ENCODE results near the gene KRTAP12-4.
"Not testable (repeated sequence)": the region's sequence is repeated elsewhere in the genome, so short reads cannot be mapped to it uniquely, and the experiment has no call there.

KRTAP12-4 gene

GRCh38 chr21:44687671-44688070, 33.2 kb upstream of the KRTAP12-4 start:
- TF ChIP-seq RARB (CRISPR knock-in tag; IDR thresholded peaks at IDR 0.05) (no peak), ZNF70 (CRISPR knock-in tag; IDR thresholded peaks at IDR 0.05) (no peak), GLIS3 (CRISPR knock-in tag; IDR thresholded peaks at IDR 0.05) (no peak), ZNF565 (CRISPR knock-in tag; conservative IDR thresholded peaks at IDR 0.05; ENCODE audit: low read depth) (no peak), BACH2 (CRISPR knock-in tag; IDR thresholded peaks at IDR 0.05; ENCODE audit: borderline replicate concordance) (no peak), TCF4 (CRISPR knock-in tag; IDR thresholded peaks at IDR 0.05; ENCODE audit: borderline replicate concordance) (no peak), ESRRG (CRISPR knock-in tag; IDR thresholded peaks at IDR 0.05) (no peak), ARNTL (CRISPR knock-in tag; IDR thresholded peaks at IDR 0.05; ENCODE audit: borderline replicate concordance, low read depth) (no peak), PATZ1 (CRISPR knock-in tag; IDR thresholded peaks at IDR 0.05; ENCODE audit: borderline replicate concordance) (no peak), ZNF8 (CRISPR knock-in tag; IDR thresholded peaks at IDR 0.05) (no peak)
- no peak for ATAC-seq

GRCh38 chr21:44686843-44687561, 32.5 kb upstream of the KRTAP12-4 start:
- no peak for TF ChIP-seq ARNTL (CRISPR knock-in tag; IDR thresholded peaks at IDR 0.05; ENCODE audit: borderline replicate concordance, low read depth)
- ATAC-seq, result no peak

GRCh38 chr21:44686000-44686781, 31.7 kb upstream of the KRTAP12-4 start:
- TF ChIP-seq ZNF8 (CRISPR knock-in tag; IDR thresholded peaks at IDR 0.05), result no peak
- no peak for TF ChIP-seq SNAI2 (CRISPR knock-in tag; IDR thresholded peaks at IDR 0.05)
- TF ChIP-seq TCF4 (CRISPR knock-in tag; IDR thresholded peaks at IDR 0.05; ENCODE audit: borderline replicate concordance), result no peak
- TF ChIP-seq ZNF565 (CRISPR knock-in tag; conservative IDR thresholded peaks at IDR 0.05; ENCODE audit: low read depth), result no peak
- no peak for TF ChIP-seq OSR1 (CRISPR knock-in tag; IDR thresholded peaks at IDR 0.05)
- no peak for TF ChIP-seq ESRRG (CRISPR knock-in tag; IDR thresholded peaks at IDR 0.05)
- TF ChIP-seq ZC3H10 (CRISPR knock-in tag; IDR thresholded peaks at IDR 0.05), result no peak
- no peak for TF ChIP-seq ISL1 (CRISPR knock-in tag; IDR thresholded peaks at IDR 0.05)
- no peak for TF ChIP-seq GLIS3 (CRISPR knock-in tag; IDR thresholded peaks at IDR 0.05)
- no peak for TF ChIP-seq TSHZ2 (CRISPR knock-in tag; IDR thresholded peaks at IDR 0.05)
- TF ChIP-seq CSDC2 (CRISPR knock-in tag; IDR thresholded peaks at IDR 0.05), result no peak
- no peak for TF ChIP-seq ZNF70 (CRISPR knock-in tag; IDR thresholded peaks at IDR 0.05)
- TF ChIP-seq PATZ1 (CRISPR knock-in tag; IDR thresholded peaks at IDR 0.05; ENCODE audit: borderline replicate concordance), result no peak
- TF ChIP-seq CREB5 (CRISPR knock-in tag; IDR thresholded peaks at IDR 0.05; ENCODE audit: low read depth), result no peak
- no peak for TF ChIP-seq ZFP3 (CRISPR knock-in tag; IDR thresholded peaks at IDR 0.05)
- no peak for TF ChIP-seq PPARA (CRISPR knock-in tag; IDR thresholded peaks at IDR 0.05; ENCODE audit: borderline replicate concordance)
- TF ChIP-seq ARNTL (CRISPR knock-in tag; IDR thresholded peaks at IDR 0.05; ENCODE audit: borderline replicate concordance, low read depth), result no peak
- TF ChIP-seq CSRNP3 (CRISPR knock-in tag; IDR thresholded peaks at IDR 0.05), result no peak
- ATAC-seq, result no peak

- not testable (repeated sequence) for ATAC-seq
Measured at GRCh38 chr21:44685050-44685449, 30.6 kb upstream of the KRTAP12-4 start.
